ENCODE data around the gene P2RY8.

Gene P2RY8

DNA sequence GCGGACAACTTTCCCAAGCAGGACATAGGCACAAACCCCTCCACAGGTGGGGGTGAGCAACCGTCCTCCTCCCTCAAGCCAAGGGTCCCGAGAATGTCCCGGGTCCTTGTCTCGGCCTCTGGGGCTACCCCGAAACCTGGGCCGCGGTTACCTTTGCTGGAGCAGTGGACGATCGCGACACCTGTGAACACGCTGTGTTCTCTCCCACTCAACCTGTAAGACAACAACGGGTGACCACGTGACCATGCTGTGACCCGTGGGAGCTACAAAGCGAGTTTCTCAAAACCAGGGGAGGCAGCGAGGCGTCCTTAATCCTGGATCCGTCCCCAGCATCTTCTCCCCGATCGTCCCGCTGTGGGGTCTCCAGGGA lies 102.1 kb downstream of the P2RY8 start:
- ChIA-PET CTCF (no interaction called here), POLR2A (no interaction called here)
- Histone ChIP-seq H3K9me3 (ENCODE audit: control insufficient read depth, insufficient read depth, low read depth, low read length) (no peaks in the 10 kb centered on the region), H3K4me1 (ENCODE audit: control insufficient read depth, insufficient read depth, low read length) (no peaks in the 10 kb centered on the region), H3K36me3 (ENCODE audit: control insufficient read depth in 2 of 2, insufficient read depth in 1 of 2, low read length in 2 of 2) (peaks cover 0 to 41% of the 10 kb centered on the region in 2 experiments; a peak in 2 of 3 replicates), H3K27ac (ENCODE audit: extremely low read depth, low read depth, low read length) (no peak overlapping the region), H3K4me3 (ENCODE audit: low read depth, low read length) (no peak overlapping the region)
- 0 out of 2 replicates have a peak, but pooled peaks have one; percentile 11 for TF ChIP-seq SCRT1 (tag by site-specific recombination; IDR thresholded peaks at IDR 0.05; ENCODE audit: borderline replicate concordance)
- no peak for TF ChIP-seq ZNF362 (tag by site-specific recombination; IDR thresholded peaks at IDR 0.05)
- TF ChIP-seq ZSCAN4 (tag by site-specific recombination; IDR thresholded peaks at IDR 0.05): no peak
- TF ChIP-seq ZNF747 (tag by site-specific recombination; IDR thresholded peaks at IDR 0.05): no peak

DNA sequence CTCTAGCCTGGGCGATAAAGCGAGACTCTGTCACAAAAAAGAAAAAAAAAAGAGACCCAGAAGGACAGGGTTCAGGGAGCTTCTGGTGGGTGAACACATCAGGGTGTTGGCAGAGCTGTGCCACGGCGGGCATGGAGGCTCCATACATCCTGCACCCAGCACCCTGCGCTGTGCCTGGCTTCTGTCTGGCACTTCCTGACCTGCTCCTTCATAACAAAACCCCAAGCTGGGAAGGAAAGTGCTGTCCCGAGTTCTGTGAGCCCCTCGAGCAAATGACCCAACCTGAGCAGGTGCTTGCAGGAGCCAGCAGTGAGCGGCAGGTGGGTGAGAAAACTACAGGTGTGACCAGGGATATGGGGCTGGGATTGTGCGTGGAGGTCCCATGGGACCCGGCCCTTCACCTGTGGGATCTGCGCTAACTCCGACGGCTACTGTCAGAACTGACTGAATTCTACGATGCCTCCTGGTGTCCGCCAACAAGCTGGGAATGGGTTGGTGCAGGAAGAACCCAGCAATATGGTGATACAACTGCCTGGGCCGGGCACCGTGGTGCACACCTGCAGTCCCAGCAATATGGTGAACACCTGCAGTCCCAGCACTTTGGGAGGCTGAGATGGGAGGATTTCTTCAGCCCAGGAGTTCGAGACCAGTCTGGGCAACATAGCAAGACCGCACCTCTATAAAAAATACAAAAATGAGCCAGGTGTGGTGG lies 103.2 kb downstream of the P2RY8 start:
- H3K4me1 ChIP-seq (ENCODE audit: control insufficient read depth, insufficient read depth, low read length): no peaks in the 10 kb centered on the region
- no peak overlapping the region for H3K4me3 ChIP-seq (ENCODE audit: low read depth, low read length)
- H3K36me3 ChIP-seq (ENCODE audit: control insufficient read depth in 2 of 2, insufficient read depth in 1 of 2, low read length in 2 of 2): peaks cover 0 to 37% of the 10 kb centered on the region in 2 experiments; a peak in 2 of 3 replicates
- no peak overlapping the region for H3K27ac ChIP-seq (ENCODE audit: extremely low read depth, low read depth, low read length)
- CTCF ChIA-PET: no interaction called here
- POLR2A ChIA-PET: no interaction called here
- no peaks in the 10 kb centered on the region for H3K9me3 ChIP-seq (ENCODE audit: control insufficient read depth, insufficient read depth, low read depth, low read length)
- no peak for TF ChIP-seq ELK4 (IDR thresholded peaks at IDR 0.05; ENCODE audit: borderline replicate concordance, low read depth, low read length)
- TF ChIP-seq ZNF596 (tag by site-specific recombination; IDR thresholded peaks at IDR 0.05): no peak
- TF ChIP-seq SP2 (tag by site-specific recombination; IDR thresholded peaks at IDR 0.05): no peak
- TF ChIP-seq PRDM4 (tag by site-specific recombination; IDR thresholded peaks at IDR 0.05): no peak
- no peak for TF ChIP-seq ZFP37 (tag by site-specific recombination; IDR thresholded peaks at IDR 0.05)
- TF ChIP-seq ATF2 (tag by site-specific recombination; IDR thresholded peaks at IDR 0.05; ENCODE audit: low read depth): no peak
- TF ChIP-seq ZBTB21 (tag by site-specific recombination; IDR thresholded peaks at IDR 0.05): no peak
- TF ChIP-seq ZNF654 (tag by site-specific recombination; IDR thresholded peaks at IDR 0.05; ENCODE audit: low read depth): no peak
- no peak for TF ChIP-seq ZNF202 (tag by site-specific recombination; IDR thresholded peaks at IDR 0.05; ENCODE audit: borderline replicate concordance)
- no peak for TF ChIP-seq ZNF138 (tag by site-specific recombination; IDR thresholded peaks at IDR 0.05; ENCODE audit: borderline replicate concordance)
- no peak for TF ChIP-seq ZNF560 (tag by site-specific recombination; IDR thresholded peaks at IDR 0.05; ENCODE audit: borderline replicate concordance)
- no peak for TF ChIP-seq ZNF529 (tag by site-specific recombination; IDR thresholded peaks at IDR 0.05; ENCODE audit: insufficient replicate concordance)
- TF ChIP-seq CTCF (tag by site-specific recombination; IDR thresholded peaks at IDR 0.05): no peak
- TF ChIP-seq ZNF629 (tag by site-specific recombination; IDR thresholded peaks at IDR 0.05): no peak
- TF ChIP-seq ZNF16 (tag by site-specific recombination; IDR thresholded peaks at IDR 0.05; ENCODE audit: low read depth): no peak
- TF ChIP-seq ZBTB7A (tag by site-specific recombination; IDR thresholded peaks at IDR 0.05; ENCODE audit: low read depth): no peak

Measured in HEK293 (cell line).